ENCODE measurements around the gene LRG1. TPM values are rescaled to one million over a fixed set of nuclear protein-coding genes. Genes with fewer than 3 reads are reported as not detected.

Gene LRG1
- total and polyA plus RNA-seq, 2 of the 13 experiments (the other 11 are each of a cell fraction or from before 2014, with no cell fraction given): 12.0 to 39.3 TPM

- TF ChIP-seq ZNF646 (CRISPR knock-in tag; IDR thresholded peaks at IDR 0.05) (peak; percentile 90), GLI4 (CRISPR knock-in tag; IDR thresholded peaks at IDR 0.05; ENCODE audit: borderline replicate concordance) (no peak), SOX6 (IDR thresholded peaks at IDR 0.05) (peak; percentile 67; the same call in 1 of the 2 replicates), SOX6 (CRISPR knock-in tag; IDR thresholded peaks at IDR 0.05) (no peak), ZFP1 (CRISPR knock-in tag; IDR thresholded peaks at IDR 0.05) (no peak), SRSF4 (IDR thresholded peaks at IDR 0.05; ENCODE audit: low read depth, low read length, poor library complexity, severe bottlenecking) (no peak), DBP (CRISPR knock-in tag; IDR thresholded peaks at IDR 0.05; ENCODE audit: not compliant biosample characterization) (no peak), NFKBIZ (CRISPR knock-in tag; IDR thresholded peaks at IDR 0.05) (no peak), NFRKB (IDR thresholded peaks at IDR 0.05) (0 out of 2 replicates have a peak, but pooled peaks have one; percentile 7), ZSCAN9 (CRISPR knock-in tag; IDR thresholded peaks at IDR 0.05; ENCODE audit: borderline replicate concordance) (no peak), PAWR (CRISPR knock-in tag; IDR thresholded peaks at IDR 0.05; ENCODE audit: borderline replicate concordance) (no peak), GTF3A (CRISPR knock-in tag; conservative IDR thresholded peaks at IDR 0.05) (no peak), SP1 (IDR thresholded peaks at IDR 0.05) (peak; percentile 63; the same call in 1 of the 2 replicates), SP1 (CRISPR knock-in tag; IDR thresholded peaks at IDR 0.05) (no peak), MAZ (IDR thresholded peaks at IDR 0.05; ENCODE audit: borderline replicate concordance, low read depth, low read length) (no peak), MAZ (CRISPR knock-in tag; IDR thresholded peaks at IDR 0.05; ENCODE audit: low read depth) (no peak), FOXA1 (IDR thresholded peaks at IDR 0.05) (0 out of 2 replicates have a peak, but pooled peaks have one; percentile 7), FOXA1 (CRISPR knock-in tag; IDR thresholded peaks at IDR 0.05) (no peak), ZNF275 (CRISPR knock-in tag; IDR thresholded peaks at IDR 0.05; ENCODE audit: borderline replicate concordance) (no peak), RARA (CRISPR knock-in tag; IDR thresholded peaks at IDR 0.05) (no peak)
- TF ChIP-seq, protein P1, sequence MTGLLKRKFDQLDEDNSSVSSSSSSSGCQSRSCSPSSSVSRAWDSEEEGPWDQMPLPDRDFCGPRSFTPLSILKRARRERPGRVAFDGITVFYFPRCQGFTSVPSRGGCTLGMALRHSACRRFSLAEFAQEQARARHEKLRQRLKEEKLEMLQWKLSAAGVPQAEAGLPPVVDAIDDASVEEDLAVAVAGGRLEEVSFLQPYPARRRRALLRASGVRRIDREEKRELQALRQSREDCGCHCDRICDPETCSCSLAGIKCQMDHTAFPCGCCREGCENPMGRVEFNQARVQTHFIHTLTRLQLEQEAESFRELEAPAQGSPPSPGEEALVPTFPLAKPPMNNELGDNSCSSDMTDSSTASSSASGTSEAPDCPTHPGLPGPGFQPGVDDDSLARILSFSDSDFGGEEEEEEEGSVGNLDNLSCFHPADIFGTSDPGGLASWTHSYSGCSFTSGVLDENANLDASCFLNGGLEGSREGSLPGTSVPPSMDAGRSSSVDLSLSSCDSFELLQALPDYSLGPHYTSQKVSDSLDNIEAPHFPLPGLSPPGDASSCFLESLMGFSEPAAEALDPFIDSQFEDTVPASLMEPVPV (CRISPR knock-in tag; IDR thresholded peaks at IDR 0.05): no peak
Observed at GRCh38 chr19:4492337-4493103, 47.3 kb downstream of the LRG1 start (continued).
